ENCODE results near the gene RFESD. TPM values are rescaled to one million over a fixed set of nuclear protein-coding genes. Genes with fewer than 3 reads are reported as not detected.
"Not testable (repeated sequence)": the region's sequence is repeated elsewhere in the genome, so short reads cannot be mapped to it uniquely, and the experiment has no call there.

Gene RFESD
- total RNA-seq, 1 donor from 2014 or later, result 4.2 TPM

GRCh38 chr5:95630394-95630917 is 16.1 kb upstream of the RFESD start:
- Mint-ChIP-seq H3K4me1 (no peaks in the 10 kb centered on the region), H3K9me3 (peaks cover 4% of the 10 kb centered on the region), H3K27me3 (ENCODE audit: low read depth) (peaks cover 11% of the 10 kb centered on the region), H3K36me3 (no peaks in the 10 kb centered on the region), H3K27ac (no peak overlapping the region), H3K4me3 (no peak overlapping the region)
- no peak for DNase-seq (ENCODE audit: low spot score in 2 of 2, unreplicated experiment in 2 of 2)
- no peak for TF ChIP-seq CTCF (IDR thresholded peaks at IDR 0.05; ENCODE audit: unreplicated experiment)

- Mint-ChIP-seq H3K4me1 (no peaks in the 10 kb centered on the region), H3K27ac (no peak overlapping the region)
- DNase-seq (ENCODE audit: low spot score in 2 of 2, unreplicated experiment in 2 of 2), result no peak
Measured at GRCh38 chr5:95631255-95631958, 15.2 kb upstream of the RFESD start.

GRCh38 chr5:95631991-95632675 is 14.4 kb upstream of the RFESD start:
- DNase-seq (ENCODE audit: low spot score in 2 of 2, unreplicated experiment in 2 of 2), result no peak
- H3K27ac Mint-ChIP-seq, result no peak overlapping the region
- H3K27me3 Mint-ChIP-seq (ENCODE audit: low read depth), result peaks cover 3% of the 10 kb centered on the region
- no peaks in the 10 kb centered on the region for H3K36me3 Mint-ChIP-seq
- H3K9me3 Mint-ChIP-seq, result peaks cover 4% of the 10 kb centered on the region
- no peak overlapping the region for H3K4me3 Mint-ChIP-seq
- H3K4me1 Mint-ChIP-seq, result no peaks in the 10 kb centered on the region
- TF ChIP-seq CTCF (IDR thresholded peaks at IDR 0.05; ENCODE audit: unreplicated experiment), result no peak

More at GRCh38 chr5:95631255-95631958, 15.2 kb upstream of the RFESD start:
- no peak for TF ChIP-seq CTCF (IDR thresholded peaks at IDR 0.05; ENCODE audit: unreplicated experiment)
- Mint-ChIP-seq H3K9me3 (peaks cover 4% of the 10 kb centered on the region), H3K36me3 (no peaks in the 10 kb centered on the region), H3K4me3 (no peak overlapping the region), H3K27me3 (ENCODE audit: low read depth) (peaks cover 5% of the 10 kb centered on the region)

GRCh38 chr5:95632942-95633341 is 13.6 kb upstream of the RFESD start:
- not testable (repeated sequence) for H3K36me3 Mint-ChIP-seq

GRCh38 chr5:95633671-95634070 is 12.9 kb upstream of the RFESD start:
- H3K27me3 Mint-ChIP-seq (ENCODE audit: low read depth), result peaks cover 2% of the 10 kb centered on the region
- H3K4me1 Mint-ChIP-seq, result no peaks in the 10 kb centered on the region
- DNase-seq (ENCODE audit: low spot score in 2 of 2, unreplicated experiment in 2 of 2), result no peak
- no peak overlapping the region for H3K27ac Mint-ChIP-seq
- H3K9me3 Mint-ChIP-seq, result peaks cover 4% of the 10 kb centered on the region
- H3K36me3 Mint-ChIP-seq, result no peaks in the 10 kb centered on the region
- no peak for TF ChIP-seq CTCF (IDR thresholded peaks at IDR 0.05; ENCODE audit: unreplicated experiment)
- no peak overlapping the region for H3K4me3 Mint-ChIP-seq

More at GRCh38 chr5:95632942-95633341, 13.6 kb upstream of the RFESD start:
- H3K27ac Mint-ChIP-seq; H3K4me1 Mint-ChIP-seq; H3K27me3 Mint-ChIP-seq (ENCODE audit: low read depth); H3K4me3 Mint-ChIP-seq; DNase-seq (ENCODE audit: low spot score in 2 of 2, unreplicated experiment in 2 of 2); H3K9me3 Mint-ChIP-seq: not testable (repeated sequence)

- DNase-seq (ENCODE audit: low spot score in 2 of 2, unreplicated experiment in 2 of 2), result no peak
- peaks cover 3% of the 10 kb centered on the region for H3K27me3 Mint-ChIP-seq (ENCODE audit: low read depth)
- no peaks in the 10 kb centered on the region for H3K36me3 Mint-ChIP-seq
Measured at GRCh38 chr5:95634081-95634480, 12.5 kb upstream of the RFESD start.

More at GRCh38 chr5:95634081-95634480, 12.5 kb upstream of the RFESD start:
- H3K9me3 Mint-ChIP-seq, result peaks cover 3% of the 10 kb centered on the region
- H3K4me1 Mint-ChIP-seq, result no peaks in the 10 kb centered on the region
- no peak for TF ChIP-seq CTCF (IDR thresholded peaks at IDR 0.05; ENCODE audit: unreplicated experiment)
- H3K4me3 Mint-ChIP-seq, result no peak overlapping the region
- H3K27ac Mint-ChIP-seq, result no peak overlapping the region

Data from mesothelial cell of epicardium (in vitro differentiated cells).